Type B pancreatic cell (in vitro differentiated cells): ENCODE measurements around the gene NFIX. TPM values are rescaled to one million over a fixed set of nuclear protein-coding genes. Genes with fewer than 3 reads are reported as not detected.

Experiments
- DNase-seq: peaks from one replicate; pipeline ENCODE4 v3.0.0; 2021; ENCODE audit warnings: mixed read lengths; ENCODE audit not compliant: unreplicated experiment; ENCODE audit errors: extremely low spot score
- H3K27ac Mint-ChIP-seq: 2 replicates; pipeline ENCODE4 v1.8.0; 2021; ENCODE audit warnings: mild to moderate bottlenecking, mixed read lengths
- H3K27me3 Mint-ChIP-seq: 2 replicates; pipeline ENCODE4 v1.8.0; 2021; ENCODE audit warnings: mixed read lengths
- H3K36me3 Mint-ChIP-seq: 2 replicates; pipeline ENCODE4 v1.8.0; 2021; ENCODE audit warnings: mixed read lengths
- H3K4me1 Mint-ChIP-seq: one replicate; pipeline ENCODE4 v1.8.0; 2021; ENCODE audit warnings: mixed read lengths; ENCODE audit not compliant: unreplicated experiment
- H3K4me3 Mint-ChIP-seq: 2 replicates; pipeline ENCODE4 v1.8.0; 2021; ENCODE audit warnings: mild to moderate bottlenecking, mixed read lengths
- H3K9me3 Mint-ChIP-seq: 2 replicates; pipeline ENCODE4 v1.8.0; 2021; ENCODE audit warnings: mixed read lengths
- CTCF ChIP-seq: fragments of 200-600 bp; sonication (generic); conservative IDR thresholded peaks from 2 replicates; pipeline ENCODE4 v1.5.0; 2021; ENCODE audit warnings: antibody characterized with exemption, mild to moderate bottlenecking
- total RNA-seq: library from RNA; stranded (reverse); gene quantifications from 2 replicates; pipeline ENCODE4 v1.2.1, GENCODE V29; 2021; ENCODE audit warnings: low replicate concordance

The NFIX gene
- total RNA-seq, 1 donor from 2014 or later: 12.4 TPM

GRCh38 chr19:12967907-12968306, 27.4 kb upstream of the NFIX start:
- Mint-ChIP-seq H3K27me3 (peaks cover 15% of the 10 kb centered on the region), H3K36me3 (no peaks in the 10 kb centered on the region), H3K9me3 (no peaks in the 10 kb centered on the region), H3K27ac (no peak overlapping the region), H3K4me1 (peaks cover 5% of the 10 kb centered on the region), H3K4me3 (no peak overlapping the region)
- DNase-seq: no peak
- TF ChIP-seq CTCF: no peak

DNA sequence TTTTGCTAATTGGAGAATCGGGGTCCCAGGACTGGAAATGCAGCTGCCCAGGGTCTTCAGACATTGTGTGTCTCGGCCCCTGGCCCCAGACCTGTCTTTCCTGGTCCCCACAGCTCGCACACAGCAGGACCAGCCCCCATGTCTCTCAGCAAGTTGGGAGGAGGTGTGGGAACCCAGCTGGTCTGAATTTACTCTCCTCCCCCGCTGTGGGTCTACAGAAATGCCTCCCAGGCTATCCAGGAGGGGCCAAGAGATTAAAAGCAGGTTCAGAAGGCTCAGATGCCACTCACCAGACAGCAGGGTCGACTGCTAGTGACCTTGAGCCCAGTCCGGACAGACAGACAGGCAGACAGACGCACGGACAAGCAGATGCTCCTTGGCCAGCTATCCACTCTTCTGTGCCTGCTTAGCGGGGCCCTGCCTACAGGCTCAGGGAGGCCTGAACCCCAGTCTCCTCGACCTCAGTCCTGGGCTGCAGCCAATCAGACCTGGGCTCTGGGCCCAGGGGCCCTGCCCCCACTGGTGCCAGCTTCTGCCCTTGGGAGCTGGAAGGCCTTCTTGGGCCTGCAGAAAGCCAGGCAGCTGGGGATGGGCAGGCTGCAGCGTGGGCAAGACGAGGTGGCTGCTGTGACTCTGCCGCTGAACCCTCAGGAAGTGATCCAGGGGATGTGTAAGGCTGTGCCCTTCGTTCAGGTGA, 25.8 kb upstream of the NFIX start, which contains the start of gene DAND5:
Gene DAND5, plus strand, starts transcription at position 285 of the 697 bp plus-strand sequence. Its CDS starts 85 bp downstream, at position 370.
- H3K4me1 Mint-ChIP-seq: peaks cover 5% of the 10 kb centered on the region
- no peak within 1 kb of the TSS for H3K27ac Mint-ChIP-seq
- no peaks in the 10 kb centered on the region for H3K9me3 Mint-ChIP-seq
- no peaks in the 10 kb centered on the region for H3K36me3 Mint-ChIP-seq
- DNase-seq: no peak
- no peak within 1 kb of the TSS for H3K4me3 Mint-ChIP-seq
- H3K27me3 Mint-ChIP-seq: peaks cover 19% of the 10 kb centered on the region
- TF ChIP-seq CTCF: no peak

GRCh38 chr19:12970070-12970820, 25.0 kb upstream of the NFIX start:
- peaks cover under 1% of the 10 kb centered on the region for H3K4me1 Mint-ChIP-seq
- no peak for DNase-seq
- no peaks in the 10 kb centered on the region for H3K9me3 Mint-ChIP-seq
- H3K27ac Mint-ChIP-seq: no peak overlapping the region
- no peak overlapping the region for H3K4me3 Mint-ChIP-seq
- no peaks in the 10 kb centered on the region for H3K36me3 Mint-ChIP-seq
- TF ChIP-seq CTCF: no peak
- peaks cover 14% of the 10 kb centered on the region for H3K27me3 Mint-ChIP-seq

GRCh38 chr19:12973236-12973635, 22.0 kb upstream of the NFIX start:
- peaks cover 25% of the 10 kb centered on the region for H3K27me3 Mint-ChIP-seq
- peaks cover 6% of the 10 kb centered on the region for H3K4me1 Mint-ChIP-seq
- no peaks in the 10 kb centered on the region for H3K36me3 Mint-ChIP-seq
- H3K4me3 Mint-ChIP-seq: no peak overlapping the region
- DNase-seq: no peak
- H3K9me3 Mint-ChIP-seq: no peaks in the 10 kb centered on the region
- no peak overlapping the region for H3K27ac Mint-ChIP-seq
- TF ChIP-seq CTCF: no peak

DNA sequence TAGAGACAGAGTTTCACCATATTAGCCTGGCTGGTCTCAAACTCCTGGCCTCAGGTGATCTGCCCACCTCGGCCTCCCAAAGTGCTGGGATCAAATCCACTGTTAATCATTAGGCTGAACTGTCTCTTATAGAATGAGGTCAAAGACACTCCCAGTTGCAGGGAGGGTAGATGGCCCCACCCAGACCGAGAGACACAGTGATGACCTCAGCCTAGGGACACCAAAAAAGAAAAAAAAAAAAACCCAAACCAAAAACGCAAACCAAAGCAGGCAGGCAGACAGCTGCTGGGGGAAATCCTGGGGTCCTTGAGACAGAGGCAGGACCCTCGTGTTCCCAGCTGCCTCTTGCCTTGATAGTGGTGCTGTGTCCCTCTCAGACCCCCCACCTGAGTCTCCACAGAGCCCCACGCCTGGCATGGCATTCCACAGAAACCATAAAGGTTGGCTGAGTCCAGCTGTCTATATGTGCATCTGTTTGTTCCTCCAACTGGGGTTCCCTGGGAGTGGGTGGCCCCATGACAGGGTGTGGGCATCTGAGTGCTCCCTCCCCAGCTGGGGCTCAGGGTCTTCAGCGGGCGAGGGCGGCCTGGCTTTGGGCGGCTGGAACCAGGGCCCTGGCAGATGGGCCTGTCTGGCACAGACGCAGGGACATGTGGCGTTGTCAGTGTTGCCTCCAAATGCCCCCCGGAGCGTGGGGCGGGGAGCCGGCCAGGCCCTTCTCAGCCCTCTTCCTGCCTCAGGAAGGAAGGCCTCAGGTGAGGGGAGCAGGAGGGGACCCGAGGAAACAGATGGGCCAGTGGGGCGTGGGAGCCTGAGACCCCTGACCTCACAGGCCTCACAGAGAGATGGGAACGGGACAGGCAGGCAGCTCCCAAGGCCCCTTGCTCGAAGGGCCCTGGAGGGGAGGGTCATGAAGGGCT, 20.7 kb upstream of the NFIX start:
- Mint-ChIP-seq H3K4me1 (peaks cover 6% of the 10 kb centered on the region), H3K27ac (no peak overlapping the region), H3K9me3 (no peaks in the 10 kb centered on the region), H3K36me3 (no peaks in the 10 kb centered on the region), H3K4me3 (no peak overlapping the region), H3K27me3 (peaks cover 30% of the 10 kb centered on the region)
- no peak for TF ChIP-seq CTCF
- no peak for DNase-seq
